H1 (cell line): ENCODE data around the gene METTL8. TPM values are rescaled to one million over a fixed set of nuclear protein-coding genes. Genes with fewer than 3 reads are reported as not detected.

Source experiments
- ATF3 ChIP-seq: IDR thresholded peaks from 2 replicates; pipeline ENCODE4 v1.6.1; 2011; ENCODE audit warnings: low read depth, mild to moderate bottlenecking, low read length; ENCODE audit not compliant: insufficient read depth
- BRCA1 ChIP-seq: IDR thresholded peaks from 2 replicates; pipeline ENCODE4 v1.6.1; 2012; ENCODE audit warnings: low read depth, low read length, improper control_type of control experiment
- JUN ChIP-seq: IDR thresholded peaks from 2 replicates; pipeline ENCODE4 v1.6.1; 2011; ENCODE audit warnings: low read depth, mild to moderate bottlenecking, improper control_type of control experiment, low read length
- RXRA ChIP-seq: IDR thresholded peaks from 2 replicates; pipeline ENCODE4 v1.6.1; 2011; ENCODE audit warnings: low read depth, mild to moderate bottlenecking, low read length, moderate library complexity; ENCODE audit not compliant: insufficient read depth
- polyA plus RNA-seq, 7 experiments: library from polyadenylated mRNA; depleted of rRNA in 3 of 7; stranded (reverse) in 5 of 7; unstranded in 2 of 7; fragments of >200 nt in 5 of 7; fragments of 200-250 nt in 2 of 7; gene quantifications; 1 replicate in 5 of 7; 2 replicates in 1 of 7; 4 replicates in 1 of 7; pipeline versions ENCODE4 v1.2.1 to v1.2.3, GENCODE V29; 2011 to 2013; ENCODE audit warnings: missing spikeins in 2 of 7, mixed read lengths in 2 of 7
- total RNA-seq: library from RNA; stranded (reverse); fragmentation: NEBNext Ultra II Directional; extraction: Animal tissue kit (Norgen Biotek cat#: 25700); gene quantifications from 2 replicates; pipeline ENCODE4 v1.2.1, GENCODE V29; 2021

Gene METTL8
- total and polyA plus RNA-seq, 2 of the 8 experiments (the other 6 are each of a cell fraction or from before 2014, with no cell fraction given) = 17.6 to 79.7 TPM

- TF ChIP-seq JUN = no peak
- TF ChIP-seq BRCA1 = no peak
- TF ChIP-seq ATF3 = no peak
- no peak for TF ChIP-seq RXRA
Observed at GRCh38 chr2:171287611-171288010, 146.2 kb downstream of the METTL8 start (continued).
